GM12801 (cell line): ENCODE data around the gene BAHCC1.

ENCODE experiments used
- TF ChIP-seq, protein P1 (sequence below): IDR thresholded peaks from one replicate; pipeline ENCODE4 v1.5.1; 2011; ENCODE audit warnings: control low read depth; ENCODE audit not compliant: insufficient read length; ENCODE audit errors: extremely low read depth

Gene BAHCC1

DNA sequence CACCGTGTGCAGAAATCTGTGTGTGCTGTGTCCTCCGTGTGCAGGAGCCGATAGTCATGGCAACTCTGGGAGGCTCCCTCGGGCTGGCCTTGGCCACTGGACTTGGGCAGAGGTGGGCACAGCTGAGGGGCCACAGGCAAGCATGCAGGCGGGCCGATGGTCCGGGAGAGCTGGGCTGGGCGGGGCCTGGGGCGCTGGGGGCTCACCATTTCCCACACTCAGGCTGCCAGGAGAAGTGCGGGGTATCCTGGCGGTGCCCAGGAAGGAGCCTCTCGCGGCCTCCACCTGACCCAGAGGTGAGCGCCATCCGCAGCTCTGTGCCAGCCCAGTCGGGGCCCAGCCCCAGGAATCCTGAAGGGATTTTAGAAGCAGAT is 28.4 kb downstream of the BAHCC1 start:
- TF ChIP-seq, protein P1, sequence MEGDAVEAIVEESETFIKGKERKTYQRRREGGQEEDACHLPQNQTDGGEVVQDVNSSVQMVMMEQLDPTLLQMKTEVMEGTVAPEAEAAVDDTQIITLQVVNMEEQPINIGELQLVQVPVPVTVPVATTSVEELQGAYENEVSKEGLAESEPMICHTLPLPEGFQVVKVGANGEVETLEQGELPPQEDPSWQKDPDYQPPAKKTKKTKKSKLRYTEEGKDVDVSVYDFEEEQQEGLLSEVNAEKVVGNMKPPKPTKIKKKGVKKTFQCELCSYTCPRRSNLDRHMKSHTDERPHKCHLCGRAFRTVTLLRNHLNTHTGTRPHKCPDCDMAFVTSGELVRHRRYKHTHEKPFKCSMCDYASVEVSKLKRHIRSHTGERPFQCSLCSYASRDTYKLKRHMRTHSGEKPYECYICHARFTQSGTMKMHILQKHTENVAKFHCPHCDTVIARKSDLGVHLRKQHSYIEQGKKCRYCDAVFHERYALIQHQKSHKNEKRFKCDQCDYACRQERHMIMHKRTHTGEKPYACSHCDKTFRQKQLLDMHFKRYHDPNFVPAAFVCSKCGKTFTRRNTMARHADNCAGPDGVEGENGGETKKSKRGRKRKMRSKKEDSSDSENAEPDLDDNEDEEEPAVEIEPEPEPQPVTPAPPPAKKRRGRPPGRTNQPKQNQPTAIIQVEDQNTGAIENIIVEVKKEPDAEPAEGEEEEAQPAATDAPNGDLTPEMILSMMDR = no peak

DNA sequence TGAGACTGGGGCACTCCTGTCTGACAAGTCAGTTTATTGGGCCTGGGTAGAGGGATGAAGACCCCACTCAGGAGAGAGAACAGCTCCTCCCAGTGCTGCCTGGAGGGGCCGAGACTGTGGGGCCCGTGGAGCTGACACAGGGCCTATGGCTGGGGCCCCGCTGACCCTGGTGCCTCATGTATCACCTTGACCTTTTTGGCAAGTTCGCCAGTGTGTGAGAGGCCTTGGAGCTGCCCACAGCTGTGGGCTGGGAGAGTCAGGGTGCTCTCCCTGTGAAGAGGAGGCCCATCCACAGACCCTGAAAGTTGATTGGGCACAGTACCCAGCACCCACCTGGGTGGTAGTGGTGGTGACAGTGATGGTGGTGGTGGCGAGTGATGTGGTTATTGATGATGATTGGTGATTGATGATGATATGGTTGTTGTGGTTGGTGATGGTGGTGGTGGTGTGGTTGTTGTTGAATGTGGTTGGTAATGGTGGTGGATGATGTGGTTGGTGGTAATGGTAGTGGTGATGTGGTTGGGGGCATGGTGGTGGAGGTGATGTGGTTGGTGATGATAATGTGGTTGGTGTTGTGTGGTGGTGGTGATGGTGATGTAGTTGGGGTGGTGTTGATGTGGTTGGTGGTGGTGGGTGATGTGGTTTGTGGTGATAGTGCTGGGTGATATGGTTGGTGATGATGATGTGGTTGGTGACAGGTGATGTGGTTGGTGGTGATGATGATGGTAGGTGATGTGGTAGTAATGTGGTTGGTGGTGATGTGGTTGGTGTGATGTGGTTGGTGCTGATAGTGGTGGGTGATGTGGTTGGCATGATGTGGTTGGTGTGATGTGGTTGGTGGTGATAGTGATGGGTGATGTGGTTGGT is 29.1 kb downstream of the BAHCC1 start:
- TF ChIP-seq, protein P1 = no peak

DNA sequence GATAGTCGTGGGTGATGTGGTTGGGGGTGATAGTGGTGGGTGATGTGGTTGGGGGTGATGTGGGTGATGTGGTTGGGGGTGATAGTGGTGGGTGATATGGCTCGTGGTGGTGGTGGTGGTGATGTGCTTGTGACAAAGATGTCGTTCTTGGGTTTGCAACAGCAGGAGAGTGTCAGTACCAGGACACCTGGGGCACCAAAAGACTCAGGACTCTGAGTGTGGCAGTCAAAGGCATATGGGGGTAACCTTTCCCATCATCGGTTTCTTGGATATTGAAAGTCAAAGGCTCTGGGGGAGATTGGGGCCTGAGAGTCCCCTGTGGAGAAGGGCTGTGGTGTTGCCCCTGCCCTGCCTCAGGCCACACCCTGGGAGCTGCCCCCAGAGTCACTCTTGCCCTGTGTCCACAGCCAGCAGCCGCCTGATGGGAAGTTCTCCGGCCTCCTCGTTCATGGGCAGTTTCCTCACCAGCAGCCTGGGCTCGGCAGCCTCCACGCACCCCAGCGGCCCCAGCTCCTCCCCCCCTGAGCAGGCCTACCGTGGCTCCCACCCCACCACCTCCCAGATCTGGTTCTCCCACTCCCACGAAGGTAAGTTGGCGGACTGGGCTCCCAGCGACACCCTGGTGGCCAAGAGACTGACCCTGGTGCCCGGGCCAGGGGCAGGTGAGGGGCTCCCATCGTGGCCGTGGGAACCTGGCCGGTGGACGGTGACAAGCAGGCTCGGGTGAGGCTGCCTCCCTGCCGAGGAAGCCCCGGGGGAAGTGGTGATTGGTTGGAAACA is 31.3 kb downstream of the BAHCC1 start:
- TF ChIP-seq, protein P1 = no peak

DNA sequence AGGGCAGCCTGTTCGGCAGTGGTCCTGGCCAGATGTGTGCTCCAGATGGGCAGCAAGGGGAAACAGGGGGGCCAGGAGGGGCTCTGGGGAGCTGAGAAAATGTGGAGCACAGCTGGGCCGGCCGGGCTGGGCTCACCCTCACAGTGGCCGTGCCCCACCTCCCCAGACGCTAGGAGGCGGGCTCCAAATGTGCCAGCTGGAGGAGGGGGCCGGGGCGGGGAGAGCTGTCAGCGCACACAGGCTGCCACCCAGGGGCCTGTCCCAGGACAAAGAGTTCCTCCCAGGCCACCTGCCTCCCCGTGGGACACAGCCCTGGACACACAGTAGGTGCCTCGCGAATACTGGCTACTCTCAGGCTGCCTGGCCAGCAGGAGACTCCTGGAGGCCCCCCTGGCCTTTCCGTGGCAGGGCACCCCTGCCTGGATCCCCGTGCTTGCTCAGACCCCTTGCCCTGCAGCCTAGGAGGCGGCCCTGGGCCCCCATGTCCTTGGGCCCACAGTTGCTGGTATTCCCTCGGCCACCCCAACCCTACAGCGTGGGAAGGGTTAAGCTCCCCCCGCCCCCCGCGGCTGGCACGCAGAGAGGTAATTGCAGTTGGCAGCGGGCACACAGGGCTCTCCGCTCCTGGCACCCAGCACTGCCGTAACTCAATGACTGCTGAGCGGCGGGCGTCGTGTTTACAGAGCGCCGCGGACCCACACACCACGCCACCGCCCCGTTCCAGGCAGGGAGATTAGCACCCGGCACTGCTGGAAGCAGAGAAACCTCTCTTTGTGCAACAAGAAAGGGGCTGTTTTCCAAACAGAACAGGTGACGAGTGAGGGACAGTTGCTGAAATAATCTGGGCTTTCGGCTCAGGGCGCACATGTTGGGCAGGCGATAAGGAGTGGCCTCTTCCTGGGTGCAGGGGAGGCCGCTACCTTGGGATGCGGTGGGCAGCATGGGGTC is 32.2 kb downstream of the BAHCC1 start:
- TF ChIP-seq, protein P1 = no peak

DNA sequence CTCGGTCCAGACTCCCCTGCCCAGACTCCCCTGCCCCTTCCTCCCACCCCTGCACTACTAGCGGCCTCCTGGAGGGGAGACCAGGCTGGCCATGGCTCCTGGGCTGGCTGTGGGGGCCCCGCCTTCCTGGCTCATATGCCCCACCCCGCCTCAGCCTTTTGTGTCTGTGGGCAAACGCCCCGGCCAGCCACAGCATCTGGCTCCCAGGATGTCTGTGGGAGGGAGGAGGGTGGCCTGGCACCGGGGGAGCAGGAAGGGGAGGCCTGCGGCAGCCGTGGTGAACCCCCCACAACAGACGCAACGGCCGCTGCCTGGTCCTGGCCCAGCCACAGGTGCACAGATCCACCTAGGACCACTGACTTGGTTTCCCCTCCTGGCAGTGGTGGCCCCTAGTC is 32.9 kb downstream of the BAHCC1 start:
- TF ChIP-seq, protein P1 = no peak

DNA sequence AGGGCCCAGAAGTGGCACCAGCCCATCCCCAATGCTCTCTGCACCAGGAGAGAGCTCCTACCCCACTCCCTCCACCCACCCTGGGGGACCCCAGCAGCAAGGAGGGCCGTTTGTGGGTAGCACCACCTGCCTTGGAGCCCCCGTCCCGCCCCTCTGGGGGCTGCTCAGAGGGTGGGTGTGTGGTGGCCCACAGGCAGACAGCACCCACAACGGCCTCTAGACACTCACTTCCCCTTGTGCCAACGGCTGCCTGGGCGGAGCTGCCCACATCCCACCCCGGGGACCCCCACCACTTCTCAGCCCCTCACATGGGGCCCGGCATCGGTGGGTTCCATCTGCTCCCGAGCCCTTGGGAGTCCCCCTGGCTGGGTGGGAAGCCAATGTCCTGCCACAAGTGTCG is 33.3 kb downstream of the BAHCC1 start:
- TF ChIP-seq, protein P1 = no peak
